Sigmoid colon (tissue), 7 donors: ENCODE results near the gene GREB1. TPM values are rescaled to one million over a fixed set of nuclear protein-coding genes. Genes with fewer than 3 reads are reported as not detected.

Experiments
- DNase-seq: peaks from one replicate; pipeline ENCODE4 v3.0.0-alpha.2; 2019
- H3K27ac ChIP-seq, 4 donors: fragments of 200-600 bp; sonication (generic); one replicate each; pipeline ENCODE4 v1.5.1; 2016 to 2019; ENCODE audit warnings: mild to moderate bottlenecking in 1 of 4
- H3K27me3 ChIP-seq, 3 donors: fragments of 200-600 bp; sonication (generic); one replicate each; pipeline ENCODE4 v1.5.1; 2019; ENCODE audit warnings: mild to moderate bottlenecking in 1 of 3
- H3K36me3 ChIP-seq, 4 donors: fragments of 200-600 bp; sonication (generic); one replicate each; pipeline ENCODE4 v1.5.1; 2016 to 2019
- H3K4me1 ChIP-seq, 4 donors: fragments of 200-600 bp; sonication (generic); one replicate each; pipeline ENCODE4 v1.5.1; 2017 to 2019
- H3K4me3 ChIP-seq, 4 donors: fragments of 200-600 bp; sonication (generic); one replicate each; pipeline ENCODE4 v1.5.1; 2017 to 2019; ENCODE audit warnings: mild to moderate bottlenecking in 2 of 4, moderate library complexity in 1 of 4
- H3K9me3 ChIP-seq, 4 donors: fragments of 200-600 bp in 3 of 4; sonication (generic) in 3 of 4; one replicate each; pipeline versions ENCODE4 v1.5.1 to v1.6.1; 2013 to 2019
- CTCF ChIP-seq, 4 experiments: fragments of 450-650 bp in 3 of 4; fragments of 200-600 bp in 1 of 4; IDR thresholded peaks; one replicate each; pipeline ENCODE4 v1.5.1; 2016 to 2019; ENCODE audit warnings: antibody characterized with exemption in 4 of 4, mild to moderate bottlenecking in 3 of 4, moderate library complexity in 2 of 4
- EP300 ChIP-seq, 4 donors: sonication (generic); formaldehyde crosslinking; IDR thresholded peaks; one replicate each; pipeline ENCODE4 v1.6.1; 2017; ENCODE audit warnings: antibody characterized with exemption in 4 of 4
- POLR2A ChIP-seq, 2 donors: fragments of 450-650 bp; IDR thresholded peaks; one replicate each; pipeline ENCODE4 v1.6.1; 2016; ENCODE audit warnings: antibody characterized with exemption in 2 of 2, mild to moderate bottlenecking in 2 of 2, moderate library complexity in 2 of 2
- POLR2AphosphoS5 ChIP-seq, 4 donors: sonication (generic); formaldehyde crosslinking; IDR thresholded peaks; one replicate each; pipeline ENCODE4 v1.6.1; 2017; ENCODE audit warnings: antibody characterized with exemption in 4 of 4
- WGBS, 2 donors: extraction: QIAGEN DNeasy Blood & Tissue Kit; methylation state at CpG; one replicate each; pipeline ENCODE4 v1.1.7; 2013; 5-methylcytosine and 5-hydroxymethylcytosine counted together
- intact Hi-C: fragments of 100-400 bp; cut with DNase I; formaldehyde crosslinking; loops from one replicate; pipeline ENCODE4 v1.15.1; 2023
- polyA plus RNA-seq, 3 donors: library from polyadenylated mRNA; stranded (reverse); fragments of 200-250 nt; gene quantifications; one replicate each; pipeline ENCODE4 v1.2.3, GENCODE V29; 2013
- total RNA-seq, 4 donors: library from RNA; depleted of rRNA; stranded (reverse); fragments of >200 nt; gene quantifications; one replicate each; pipeline ENCODE4 v1.1.0, GENCODE V29; 2016
- donor health status: healthy with polysubstance abuse.
- donor health status: Bipolar disorder and iron deficiency.
- donor health status: healthy.

Gene GREB1
- total and polyA plus RNA-seq, 7 donors = 0.28 to 2.5 (median 1.1) TPM; not detected in 1

DNA sequence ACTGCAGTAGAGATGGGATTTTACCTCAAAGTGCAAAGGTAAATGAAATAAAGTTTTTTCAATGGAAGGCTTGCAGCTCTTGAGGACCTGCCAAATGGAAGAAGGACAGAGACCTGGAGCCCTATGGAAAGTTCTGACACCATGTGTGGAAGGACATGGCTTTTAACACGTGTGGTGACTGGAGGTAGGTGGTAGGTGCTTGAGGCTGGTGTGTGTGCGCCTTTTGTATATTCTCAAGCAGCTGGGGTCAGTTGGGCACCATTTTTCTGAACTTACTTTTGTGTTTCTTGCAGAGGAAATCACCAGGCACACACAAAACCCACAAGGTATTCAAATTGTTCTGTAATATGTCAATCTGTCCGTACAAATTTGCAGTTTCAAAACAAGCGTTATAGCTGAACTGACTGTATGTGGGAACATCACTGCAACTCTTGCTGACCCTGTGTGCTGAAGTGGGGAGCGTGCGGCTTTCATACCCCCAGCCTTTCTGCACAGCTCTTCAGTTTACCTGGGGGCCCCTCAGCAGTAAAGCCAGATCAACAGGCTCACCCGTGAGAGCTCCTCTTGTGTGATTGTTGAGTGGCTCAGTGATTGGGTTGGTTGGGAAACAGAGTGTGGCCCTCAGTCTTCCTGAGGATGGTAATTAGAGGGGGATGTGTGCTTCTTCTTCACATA is 363 bp downstream of the GREB1 start:
- WGBS, 2 donors = 78 to 81% methylated on average over 7 of the region's 7 CpGs

DNA sequence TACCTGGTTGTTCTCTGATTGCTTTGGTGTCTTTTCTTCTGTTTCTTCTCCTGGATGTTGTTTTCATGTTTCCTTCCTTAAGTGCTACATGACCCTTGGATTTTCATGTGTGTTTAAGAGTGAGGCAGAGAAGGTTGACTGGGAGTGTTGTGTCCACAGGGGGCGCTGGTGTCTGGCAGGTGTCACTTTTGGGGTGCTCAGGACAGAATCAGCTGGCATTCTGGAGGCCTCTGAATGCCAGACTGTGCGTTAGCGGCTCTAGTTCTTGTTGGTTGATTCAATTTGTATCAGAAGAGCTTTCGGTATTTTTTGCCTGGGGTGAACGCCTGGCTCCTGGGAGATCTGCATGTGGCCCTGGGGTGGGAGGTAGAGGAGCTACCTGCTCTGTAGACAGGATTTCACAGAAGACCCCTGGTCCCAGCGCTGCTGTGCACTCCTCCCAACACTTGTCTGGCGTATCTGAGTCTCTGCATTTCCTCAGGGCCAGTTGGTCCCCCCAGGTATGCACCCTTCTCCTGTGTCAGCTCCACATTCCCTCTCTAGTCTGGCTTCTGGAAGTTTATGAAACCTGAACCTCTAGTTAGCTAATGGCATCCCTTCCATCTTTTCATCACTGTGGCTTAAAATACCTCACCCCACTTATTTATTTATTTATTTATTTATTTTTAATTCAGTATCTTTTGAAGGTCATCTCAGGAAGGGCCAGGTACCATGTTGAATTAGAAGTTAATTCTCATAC is 1.1 kb downstream of the GREB1 start:
- Histone ChIP-seq H3K36me3 (no peaks in the 10 kb centered on the region), H3K4me3 (no peak overlapping the region), H3K4me1 (peaks cover 0 to 10% (median 2%) of the 10 kb centered on the region in 4 donors), H3K27me3 (peaks cover 0 to 27% (median 10%) of the 10 kb centered on the region in 3 donors), H3K9me3 (no peaks in the 10 kb centered on the region), H3K27ac (no peak overlapping the region)
- TF ChIP-seq POLR2A (IDR thresholded peaks at IDR 0.05) = no peak
- TF ChIP-seq EP300 (IDR thresholded peaks at IDR 0.05) = no peak
- TF ChIP-seq CTCF (IDR thresholded peaks at IDR 0.05) = no peak
- TF ChIP-seq POLR2AphosphoS5 (IDR thresholded peaks at IDR 0.05) = no peak
- DNase-seq = no peak
- intact Hi-C loops = no loop called here
- 83% methylated on average over 7 of the region's 7 CpGs for WGBS, 2 donors

More for the DNA sequence above, 363 bp downstream of the GREB1 start:
- DNase-seq = no peak
- Histone ChIP-seq H3K36me3 (no peaks in the 10 kb centered on the region), H3K4me3 (no peak overlapping the region), H3K27ac (no peak overlapping the region), H3K27me3 (peaks cover 0 to 27% (median 10%) of the 10 kb centered on the region in 3 donors), H3K4me1 (peaks cover 0 to 3% (median 0%) of the 10 kb centered on the region in 4 donors), H3K9me3 (no peaks in the 10 kb centered on the region)
- TF ChIP-seq CTCF (IDR thresholded peaks at IDR 0.05) (no peak), EP300 (IDR thresholded peaks at IDR 0.05) (no peak), POLR2A (IDR thresholded peaks at IDR 0.05) (no peak), POLR2AphosphoS5 (IDR thresholded peaks at IDR 0.05) (no peak)
- intact Hi-C loops = no loop called here

- Histone ChIP-seq H3K4me1 (peaks cover 0 to 17% (median 3%) of the 10 kb centered on the region in 4 donors), H3K36me3 (no peaks in the 10 kb centered on the region), H3K27ac (no peak overlapping the region), H3K27me3 (peaks cover 0 to 27% (median 10%) of the 10 kb centered on the region in 3 donors), H3K4me3 (no peak overlapping the region), H3K9me3 (no peaks in the 10 kb centered on the region)
- no peak for DNase-seq
- intact Hi-C loops = no loop called here
- 41 to 75% methylated on average over 7 of the region's 7 CpGs for WGBS, 2 donors
- TF ChIP-seq POLR2AphosphoS5 (IDR thresholded peaks at IDR 0.05) = no peak
- no peak for TF ChIP-seq EP300 (IDR thresholded peaks at IDR 0.05)
- TF ChIP-seq CTCF (IDR thresholded peaks at IDR 0.05) = no peak
- no peak for TF ChIP-seq POLR2A (IDR thresholded peaks at IDR 0.05)
Observed at GRCh38 chr2:11535899-11536344, 2.1 kb downstream of the GREB1 start.

- H3K4me3 ChIP-seq = no peak overlapping the region
- 89 to 91% methylated on average over 13 of the region's 13 CpGs for WGBS, 2 donors
- H3K27me3 ChIP-seq = peaks cover 0 to 27% (median 4%) of the 10 kb centered on the region in 3 donors
- H3K4me1 ChIP-seq = peaks cover 0 to 17% (median 3%) of the 10 kb centered on the region in 4 donors
- H3K27ac ChIP-seq = no peak overlapping the region
- H3K9me3 ChIP-seq = no peaks in the 10 kb centered on the region
- DNase-seq = no peak
- H3K36me3 ChIP-seq = no peaks in the 10 kb centered on the region
- intact Hi-C loops = no loop called here
- TF ChIP-seq POLR2A (IDR thresholded peaks at IDR 0.05) (no peak), POLR2AphosphoS5 (IDR thresholded peaks at IDR 0.05) (no peak), EP300 (IDR thresholded peaks at IDR 0.05) (no peak), CTCF (IDR thresholded peaks at IDR 0.05) (no peak)
Observed at GRCh38 chr2:11537951-11538350, 4.1 kb downstream of the GREB1 start.
